HCT116 (cell line): Measurements from ENCODE around the gene PLCD1.
"Not testable (repeated sequence)": the region's sequence is repeated elsewhere in the genome, so short reads cannot be mapped to it uniquely, and the experiment has no call there.

ENCODE experiments used
- CBX3 ChIP-seq: IDR thresholded peaks from 2 replicates; pipeline ENCODE4 v1.6.1; 2012; ENCODE audit warnings: low read depth
- EGR1 ChIP-seq: IDR thresholded peaks from 2 replicates; pipeline ENCODE4 v1.6.1; 2012; ENCODE audit warnings: low read depth
- POLR2A ChIP-seq: IDR thresholded peaks from 2 replicates; pipeline ENCODE4 v1.7.0; 2011; ENCODE audit warnings: borderline replicate concordance; ENCODE audit not compliant: insufficient read depth, insufficient read length; ENCODE audit errors: extremely low read depth
- RAD21 ChIP-seq: IDR thresholded peaks from 2 replicates; pipeline ENCODE4 v1.6.1; 2012; ENCODE audit warnings: low read depth, mild to moderate bottlenecking
- SRF ChIP-seq: IDR thresholded peaks from 2 replicates; pipeline ENCODE4 v1.6.1; 2012; ENCODE audit warnings: low read depth
- TCF7L2 ChIP-seq: IDR thresholded peaks from 2 replicates; pipeline ENCODE4 v1.7.0; 2011; ENCODE audit warnings: borderline replicate concordance, inconsistent platforms; ENCODE audit not compliant: insufficient read depth, insufficient read length; ENCODE audit errors: extremely low read depth
- ZFX ChIP-seq: fragments of 450-650 bp; IDR thresholded peaks from 2 replicates; pipeline ENCODE4 v1.6.1; 2017
- TF ChIP-seq, protein P1 (sequence below), 3 experiments: fragments of 200-600 bp in 1 of 3; sonication (generic) in 1 of 3; IDR thresholded peaks in 2 of 3; conservative IDR thresholded peaks in 1 of 3; 2 replicates each; pipeline ENCODE4 v1.5.1; 2012 to 2017; ENCODE audit warnings: low read depth in 2 of 3, low read length in 2 of 3, antibody characterized with exemption in 1 of 3, borderline replicate concordance in 1 of 3, control low read depth in 1 of 3, mild to moderate bottlenecking in 1 of 3, mixed read lengths in 1 of 3, mixed run types in 1 of 3, moderate library complexity in 1 of 3; ENCODE audit not compliant: insufficient read depth in 1 of 3
- TF ChIP-seq, protein P2 (sequence below): IDR thresholded peaks from 2 replicates; pipeline ENCODE4 v1.6.1; 2011; ENCODE audit warnings: mild to moderate bottlenecking, low read length, moderate library complexity; ENCODE audit not compliant: insufficient replicate concordance; ENCODE audit errors: extremely low read depth

DNA sequence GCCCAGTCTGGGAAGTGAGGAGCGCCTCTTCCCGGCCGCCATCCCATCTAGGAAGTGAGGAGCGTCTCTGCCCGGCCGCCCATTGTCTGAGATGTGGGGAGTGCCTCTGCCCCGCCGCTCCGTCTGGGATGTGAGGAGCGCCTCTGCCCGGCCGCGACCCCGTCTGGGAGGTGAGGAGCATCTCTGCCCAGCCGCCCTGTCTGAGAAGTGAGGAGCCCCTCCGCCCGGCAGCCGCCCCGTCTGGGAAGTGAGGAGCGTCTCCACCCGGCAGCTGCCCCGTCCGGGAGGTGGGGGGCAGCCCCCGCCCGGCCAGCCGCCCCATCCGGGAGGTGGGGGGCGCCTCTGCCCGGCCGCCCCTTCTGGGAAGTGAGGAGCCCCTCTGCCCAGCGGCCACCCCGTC, 23.8 kb upstream of the PLCD1 start:
- not testable (repeated sequence) for TF ChIP-seq RAD21, POLR2A, TCF7L2, ZFX, CBX3, SRF, EGR1
- TF ChIP-seq, protein P1, sequence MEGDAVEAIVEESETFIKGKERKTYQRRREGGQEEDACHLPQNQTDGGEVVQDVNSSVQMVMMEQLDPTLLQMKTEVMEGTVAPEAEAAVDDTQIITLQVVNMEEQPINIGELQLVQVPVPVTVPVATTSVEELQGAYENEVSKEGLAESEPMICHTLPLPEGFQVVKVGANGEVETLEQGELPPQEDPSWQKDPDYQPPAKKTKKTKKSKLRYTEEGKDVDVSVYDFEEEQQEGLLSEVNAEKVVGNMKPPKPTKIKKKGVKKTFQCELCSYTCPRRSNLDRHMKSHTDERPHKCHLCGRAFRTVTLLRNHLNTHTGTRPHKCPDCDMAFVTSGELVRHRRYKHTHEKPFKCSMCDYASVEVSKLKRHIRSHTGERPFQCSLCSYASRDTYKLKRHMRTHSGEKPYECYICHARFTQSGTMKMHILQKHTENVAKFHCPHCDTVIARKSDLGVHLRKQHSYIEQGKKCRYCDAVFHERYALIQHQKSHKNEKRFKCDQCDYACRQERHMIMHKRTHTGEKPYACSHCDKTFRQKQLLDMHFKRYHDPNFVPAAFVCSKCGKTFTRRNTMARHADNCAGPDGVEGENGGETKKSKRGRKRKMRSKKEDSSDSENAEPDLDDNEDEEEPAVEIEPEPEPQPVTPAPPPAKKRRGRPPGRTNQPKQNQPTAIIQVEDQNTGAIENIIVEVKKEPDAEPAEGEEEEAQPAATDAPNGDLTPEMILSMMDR (IDR thresholded peaks at IDR 0.05 in 2 of 3, conservative IDR thresholded peaks at IDR 0.05 in 1 of 3; ENCODE audit: borderline replicate concordance in 1 of 3, insufficient read depth in 1 of 3, low read depth in 2 of 3, low read length in 2 of 3) = not testable (repeated sequence)
- TF ChIP-seq, protein P2, sequence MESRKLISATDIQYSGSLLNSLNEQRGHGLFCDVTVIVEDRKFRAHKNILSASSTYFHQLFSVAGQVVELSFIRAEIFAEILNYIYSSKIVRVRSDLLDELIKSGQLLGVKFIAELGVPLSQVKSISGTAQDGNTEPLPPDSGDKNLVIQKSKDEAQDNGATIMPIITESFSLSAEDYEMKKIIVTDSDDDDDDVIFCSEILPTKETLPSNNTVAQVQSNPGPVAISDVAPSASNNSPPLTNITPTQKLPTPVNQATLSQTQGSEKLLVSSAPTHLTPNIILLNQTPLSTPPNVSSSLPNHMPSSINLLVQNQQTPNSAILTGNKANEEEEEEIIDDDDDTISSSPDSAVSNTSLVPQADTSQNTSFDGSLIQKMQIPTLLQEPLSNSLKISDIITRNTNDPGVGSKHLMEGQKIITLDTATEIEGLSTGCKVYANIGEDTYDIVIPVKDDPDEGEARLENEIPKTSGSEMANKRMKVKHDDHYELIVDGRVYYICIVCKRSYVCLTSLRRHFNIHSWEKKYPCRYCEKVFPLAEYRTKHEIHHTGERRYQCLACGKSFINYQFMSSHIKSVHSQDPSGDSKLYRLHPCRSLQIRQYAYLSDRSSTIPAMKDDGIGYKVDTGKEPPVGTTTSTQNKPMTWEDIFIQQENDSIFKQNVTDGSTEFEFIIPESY = not testable (repeated sequence)
